22Rv1 (cell line): Measurements from ENCODE around the gene RAD51B.

Source experiments
- CTCF ChIP-seq: fragments of 450-650 bp; IDR thresholded peaks from 2 replicates; pipeline ENCODE4 v1.5.1; 2017; ENCODE audit warnings: mild to moderate bottlenecking
- ZFX ChIP-seq: fragments of 450-650 bp; IDR thresholded peaks from 2 replicates; pipeline ENCODE4 v1.6.1; 2017; ENCODE audit warnings: antibody characterized with exemption, borderline replicate concordance

GRCh38 chr14:68172627-68173026, 353.0 kb downstream of the RAD51B start:
- TF ChIP-seq ZFX (no peak), CTCF (no peak)
